Stimulated activated CD4-positive, alpha-beta T cell treated with anti-CD3 and anti-CD28 coated beads, Interleukin-1b, Interleukin-23, amount 100 ng/mL, for 24 hours (primary cell): ENCODE results near the gene ARHGAP31.
"Not testable (repeated sequence)": the region's sequence is repeated elsewhere in the genome, so short reads cannot be mapped to it uniquely, and the experiment has no call there.

Experiments used
- DNase-seq, 4 experiments: peaks; one replicate each; pipeline ENCODE4 v3.0.0-alpha.2; 2020; ENCODE audit warnings: low read depth in 4 of 4, low spot score in 1 of 4

The ARHGAP31 gene, protein sequence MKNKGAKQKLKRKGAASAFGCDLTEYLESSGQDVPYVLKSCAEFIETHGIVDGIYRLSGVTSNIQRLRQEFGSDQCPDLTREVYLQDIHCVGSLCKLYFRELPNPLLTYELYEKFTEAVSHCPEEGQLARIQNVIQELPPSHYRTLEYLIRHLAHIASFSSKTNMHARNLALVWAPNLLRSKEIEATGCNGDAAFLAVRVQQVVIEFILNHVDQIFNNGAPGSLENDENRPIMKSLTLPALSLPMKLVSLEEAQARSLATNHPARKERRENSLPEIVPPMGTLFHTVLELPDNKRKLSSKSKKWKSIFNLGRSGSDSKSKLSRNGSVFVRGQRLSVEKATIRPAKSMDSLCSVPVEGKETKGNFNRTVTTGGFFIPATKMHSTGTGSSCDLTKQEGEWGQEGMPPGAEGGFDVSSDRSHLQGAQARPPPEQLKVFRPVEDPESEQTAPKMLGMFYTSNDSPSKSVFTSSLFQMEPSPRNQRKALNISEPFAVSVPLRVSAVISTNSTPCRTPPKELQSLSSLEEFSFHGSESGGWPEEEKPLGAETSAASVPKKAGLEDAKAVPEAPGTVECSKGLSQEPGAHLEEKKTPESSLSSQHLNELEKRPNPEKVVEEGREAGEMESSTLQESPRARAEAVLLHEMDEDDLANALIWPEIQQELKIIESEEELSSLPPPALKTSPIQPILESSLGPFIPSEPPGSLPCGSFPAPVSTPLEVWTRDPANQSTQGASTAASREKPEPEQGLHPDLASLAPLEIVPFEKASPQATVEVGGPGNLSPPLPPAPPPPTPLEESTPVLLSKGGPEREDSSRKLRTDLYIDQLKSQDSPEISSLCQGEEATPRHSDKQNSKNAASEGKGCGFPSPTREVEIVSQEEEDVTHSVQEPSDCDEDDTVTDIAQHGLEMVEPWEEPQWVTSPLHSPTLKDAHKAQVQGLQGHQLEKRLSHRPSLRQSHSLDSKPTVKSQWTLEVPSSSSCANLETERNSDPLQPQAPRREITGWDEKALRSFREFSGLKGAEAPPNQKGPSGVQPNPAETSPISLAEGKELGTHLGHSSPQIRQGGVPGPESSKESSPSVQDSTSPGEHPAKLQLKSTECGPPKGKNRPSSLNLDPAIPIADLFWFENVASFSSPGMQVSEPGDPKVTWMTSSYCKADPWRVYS (N-terminal part only)

DNA sequence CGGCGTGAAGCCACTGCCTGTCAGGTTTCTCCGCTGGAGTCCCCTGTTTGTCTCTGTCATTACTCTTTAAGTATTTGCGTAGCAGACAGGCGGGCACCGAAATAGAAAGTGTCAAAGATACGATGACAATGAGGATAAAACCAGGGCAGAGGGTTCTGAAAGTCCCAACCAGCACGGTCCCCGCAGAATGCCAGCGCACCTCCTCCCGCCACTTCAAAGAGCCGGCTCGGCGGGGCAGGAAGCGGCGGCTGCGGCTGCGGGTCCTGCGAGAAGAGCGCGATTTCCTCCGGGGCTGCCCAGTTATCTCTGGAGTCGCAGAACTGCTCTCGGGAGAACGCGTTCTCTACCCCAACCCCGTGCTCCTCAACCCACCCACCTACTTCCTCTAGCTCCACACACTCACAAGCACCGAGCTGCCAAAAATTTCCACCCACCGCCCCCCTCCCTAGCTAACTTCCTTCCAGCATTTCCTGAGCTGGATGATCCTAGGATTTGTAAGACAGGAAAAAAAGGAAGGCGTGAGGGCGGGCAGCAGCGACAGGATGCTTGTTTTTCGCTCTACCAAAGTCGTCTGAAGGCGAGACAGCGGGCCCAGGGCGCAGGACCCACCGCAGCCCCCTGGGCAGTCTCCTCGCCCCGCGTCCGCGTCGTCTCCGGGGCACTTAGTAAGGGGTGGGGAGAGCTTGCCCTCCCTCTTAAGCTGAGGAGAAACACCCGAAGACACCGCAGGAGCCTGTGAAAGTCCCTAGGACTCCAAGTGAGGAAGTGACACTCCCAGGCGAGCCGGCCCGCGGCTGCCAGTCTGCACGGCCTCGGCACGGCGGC, at the start of gene ARHGAP31:
TSS of gene ARHGAP31 (plus strand) at position 513 of the 825 bp plus-strand sequence. CDS start 522 bp downstream, outside the sequence.
- DNase-seq: peak; percentile 43 to 84 (median 63)

DNA sequence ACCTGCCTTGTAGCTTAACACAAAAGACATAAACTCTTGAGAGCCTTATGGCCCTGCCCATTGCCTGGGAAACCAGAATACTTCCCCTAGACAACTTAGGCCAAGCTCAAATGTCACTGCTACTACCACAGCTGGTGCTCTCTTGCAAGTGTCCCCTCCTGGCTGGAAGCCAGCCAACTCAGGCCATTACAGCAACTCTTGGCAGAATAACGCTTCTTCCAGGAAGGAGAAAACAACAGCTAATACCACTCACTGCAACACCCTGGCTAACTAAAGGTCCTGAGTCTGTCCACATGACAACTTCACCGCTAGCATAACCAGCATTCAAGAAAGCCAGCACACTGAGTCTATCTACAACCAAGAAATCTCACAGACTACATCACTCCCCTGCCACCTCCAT, 48.4 kb upstream of the ARHGAP31 start:
- no peak for DNase-seq

DNA sequence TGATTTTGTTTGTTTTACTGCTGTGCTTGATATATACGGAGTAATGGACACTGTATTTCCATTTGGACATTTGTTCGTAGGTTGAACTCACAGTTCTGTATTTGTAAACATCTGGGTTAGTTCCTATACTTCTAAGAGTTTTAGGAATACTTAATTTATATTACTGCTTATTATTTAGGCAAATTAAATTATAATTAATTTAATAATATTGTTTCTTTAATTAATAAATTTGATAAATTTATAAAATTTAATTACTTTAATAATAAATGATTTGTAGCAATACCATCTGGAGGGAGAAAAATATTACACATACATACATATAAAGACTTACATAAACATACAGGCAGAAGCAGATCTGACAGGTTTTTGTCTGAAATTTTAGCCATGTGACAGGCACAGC, 39.0 kb upstream of the ARHGAP31 start:
- DNase-seq: no peak

DNA sequence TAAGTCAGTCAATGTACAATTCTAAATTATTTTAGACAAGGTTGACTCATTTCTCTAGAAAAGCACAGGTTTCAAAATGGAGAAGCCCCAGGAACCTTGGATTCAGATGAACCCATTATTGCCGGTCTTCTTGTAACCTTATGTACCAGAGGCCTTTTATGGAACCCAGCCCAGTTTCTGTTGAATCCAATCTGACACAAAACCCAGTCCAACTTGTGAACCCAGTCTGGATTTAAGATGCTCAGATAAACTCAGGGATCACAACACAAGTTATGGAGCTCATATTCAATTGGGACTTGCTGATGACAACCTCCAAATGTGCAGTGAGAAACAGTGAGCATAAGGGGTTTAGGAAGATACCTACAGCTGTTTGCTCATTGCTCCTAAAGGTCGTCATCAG, 37.1 kb upstream of the ARHGAP31 start:
- DNase-seq: no peak

DNA sequence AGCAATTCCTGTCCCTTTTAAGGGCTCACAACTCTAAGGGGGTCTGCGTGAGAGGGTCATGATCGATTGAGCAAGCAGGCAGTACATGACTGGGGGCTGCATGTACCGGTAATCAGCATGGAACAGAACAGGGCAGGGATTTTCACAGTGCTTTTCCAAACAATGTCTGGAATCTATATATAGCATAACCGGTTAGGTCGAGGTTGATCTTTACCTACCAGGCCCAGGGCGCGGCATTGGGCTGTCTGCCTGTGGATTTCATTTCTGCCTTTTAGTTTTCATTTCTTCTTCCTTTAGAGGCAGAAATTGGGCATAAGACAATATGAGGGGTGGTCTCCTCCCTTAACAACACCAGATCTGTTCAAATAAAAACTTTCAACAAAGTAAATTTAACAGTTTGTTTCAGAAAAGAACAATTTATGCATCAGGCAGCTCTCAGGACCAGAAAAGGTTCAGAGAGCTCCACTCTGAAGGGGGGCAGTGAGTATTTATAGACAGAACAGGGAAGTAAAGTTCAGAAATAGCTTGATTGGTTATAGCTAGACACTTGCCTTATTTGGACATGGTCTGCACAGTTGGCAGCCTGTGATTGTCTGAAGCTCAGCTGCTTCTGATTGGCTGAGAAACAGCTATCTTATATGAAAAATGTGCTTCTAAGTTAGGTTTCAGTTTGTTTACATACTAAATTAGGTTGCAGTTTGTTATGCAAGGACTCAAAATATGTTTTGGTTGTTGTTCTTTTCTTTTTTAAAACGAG, 36.4 kb upstream of the ARHGAP31 start:
- no peak for DNase-seq

DNA sequence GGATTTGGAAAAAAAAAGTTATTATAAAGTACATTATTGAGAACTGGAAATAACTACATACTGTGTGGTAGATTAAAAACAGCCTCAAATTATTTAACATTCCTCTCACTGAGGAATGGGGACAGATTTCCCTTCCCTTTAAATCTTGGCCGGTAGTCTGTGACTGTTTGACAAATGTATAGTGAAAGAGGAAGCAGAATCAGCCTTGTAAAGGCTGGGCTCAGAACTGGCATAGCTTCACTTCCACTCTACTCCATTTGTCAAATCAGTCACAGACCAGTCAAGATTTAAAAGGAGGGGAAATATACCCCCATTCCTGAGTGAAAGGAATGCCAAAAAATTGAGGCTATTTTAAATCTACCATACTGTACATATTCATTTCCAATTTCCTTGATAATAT, 35.3 kb upstream of the ARHGAP31 start:
- DNase-seq: no peak

DNA sequence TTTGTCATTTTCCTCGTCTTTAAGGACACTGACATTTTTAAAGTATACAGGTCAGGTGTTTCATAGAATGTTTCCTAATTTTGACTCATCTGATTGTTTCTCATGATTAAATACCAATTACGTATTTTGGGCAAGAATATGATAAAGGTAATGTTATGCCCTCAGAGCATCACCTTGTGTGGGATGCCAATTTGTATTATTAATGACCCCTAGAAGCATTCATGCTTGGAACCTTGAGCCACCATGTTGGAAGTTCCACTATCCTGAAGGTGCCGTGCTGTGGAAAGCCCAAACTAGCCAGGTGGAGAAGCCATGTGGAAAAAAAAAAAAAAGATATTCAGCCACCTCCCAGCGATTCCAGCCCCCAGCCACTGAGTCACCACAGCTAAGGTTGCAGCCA, 34.4 kb upstream of the ARHGAP31 start:
- DNase-seq: no peak

DNA sequence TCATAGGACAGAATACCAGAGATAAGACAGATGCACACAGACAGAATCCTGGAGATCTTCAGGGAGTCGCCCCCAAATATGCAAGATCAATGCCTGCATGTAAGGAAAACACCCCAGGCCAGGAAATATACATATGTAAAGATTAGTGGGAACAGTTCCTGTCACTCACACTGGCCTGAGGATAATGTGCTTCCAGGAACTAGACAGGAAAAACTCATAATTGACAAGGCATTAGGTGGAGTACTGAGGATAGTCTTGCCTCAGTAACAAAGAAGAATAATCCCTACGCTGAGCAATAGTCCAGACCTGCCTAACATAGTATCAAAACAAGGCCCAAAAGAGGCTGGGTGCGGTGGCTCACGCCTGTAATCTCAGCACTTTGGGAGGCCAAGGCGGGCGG, 33.1 kb upstream of the ARHGAP31 start:
- no peak for DNase-seq

DNA sequence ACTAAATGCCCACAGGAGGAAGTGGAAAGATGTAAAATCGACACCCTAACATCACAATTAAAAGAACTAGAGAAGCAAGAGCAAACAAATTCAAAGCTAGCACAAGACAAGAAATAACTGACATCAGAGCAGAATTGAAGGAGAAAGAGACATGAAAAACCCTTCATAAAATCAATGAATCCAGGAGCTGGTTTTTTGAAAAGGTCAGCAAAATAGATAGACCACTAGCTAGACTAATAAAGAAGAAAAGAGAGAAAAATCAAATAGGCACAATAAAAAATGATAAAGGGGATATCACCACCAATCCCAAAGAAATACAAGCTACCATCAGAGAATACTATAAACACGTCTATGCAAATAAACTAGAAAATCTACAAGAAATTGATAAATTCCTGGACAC, 24.0 kb upstream of the ARHGAP31 start:
- DNase-seq: not testable (repeated sequence)

DNA sequence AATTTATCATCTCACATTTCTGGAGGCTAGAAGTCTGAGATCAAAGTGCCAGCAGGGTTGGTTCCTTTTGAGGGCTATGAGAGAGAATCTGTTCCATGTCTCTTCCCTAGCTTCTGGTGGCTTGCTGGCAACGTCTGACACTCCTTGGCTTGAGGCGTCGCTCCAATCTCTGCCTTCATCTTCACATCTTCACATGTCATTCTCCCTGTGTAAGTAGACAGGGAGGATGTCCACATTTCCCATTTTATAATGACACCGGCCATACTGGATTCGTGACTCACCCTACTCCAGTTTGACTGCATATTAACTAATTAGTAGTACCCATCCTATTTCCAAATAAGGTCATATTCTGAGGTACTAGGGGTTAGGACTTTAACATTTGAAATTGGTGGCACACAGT, 17.5 kb upstream of the ARHGAP31 start:
- DNase-seq: no peak

DNA sequence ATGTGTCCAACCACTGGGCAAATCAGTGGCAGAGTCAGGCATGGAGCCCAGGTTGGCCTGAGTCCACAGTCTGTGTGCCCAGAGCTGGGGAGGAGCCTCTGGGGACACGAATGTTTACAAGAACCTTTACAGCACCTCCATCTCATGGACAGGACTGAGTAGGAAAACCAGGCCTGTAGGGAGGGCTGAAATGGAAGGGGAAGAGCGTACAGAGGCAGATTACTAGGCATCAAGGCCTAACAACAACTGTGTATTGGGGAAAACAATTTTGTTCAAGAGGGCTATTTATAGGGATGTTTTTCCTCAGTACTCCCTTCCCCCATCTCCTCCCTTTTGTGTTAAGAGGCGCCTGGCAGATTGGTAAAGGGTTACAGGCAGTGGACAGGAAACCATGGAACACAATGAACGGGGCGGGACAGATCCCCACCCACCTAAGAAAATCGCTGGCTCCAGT, 15.1 kb upstream of the ARHGAP31 start:
- DNase-seq: no peak

DNA sequence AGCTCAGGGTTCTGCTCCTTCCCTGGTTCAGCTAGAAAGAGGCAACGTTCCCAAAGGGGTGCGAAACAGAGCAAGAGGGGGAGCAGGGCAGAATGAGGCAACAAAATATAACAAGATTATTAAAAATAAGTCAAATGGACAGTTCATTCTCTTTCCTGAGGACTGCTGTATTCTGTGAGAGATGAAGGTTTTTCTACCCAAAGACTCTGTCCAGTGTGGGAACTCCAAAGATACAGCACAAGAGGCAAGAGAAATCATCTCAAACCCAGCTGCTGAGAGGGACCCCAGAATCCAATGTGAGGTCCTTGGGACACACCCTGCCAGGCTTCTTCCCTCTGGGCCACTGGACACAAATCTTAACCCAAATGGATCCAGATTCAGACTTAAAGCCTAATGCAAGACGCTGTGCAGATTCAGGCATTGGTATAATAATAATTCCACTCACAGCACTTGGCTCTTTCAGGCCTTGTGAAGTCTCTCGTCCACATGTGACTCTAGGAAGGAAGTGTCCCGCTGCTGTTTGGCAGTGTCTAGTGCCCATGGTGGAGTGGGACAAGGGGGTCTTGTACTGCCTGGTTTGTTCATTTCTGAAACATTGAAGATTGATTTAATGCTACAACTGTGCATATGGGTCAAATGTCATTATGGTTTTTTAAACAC, 14.5 kb upstream of the ARHGAP31 start:
- no peak for DNase-seq

DNA sequence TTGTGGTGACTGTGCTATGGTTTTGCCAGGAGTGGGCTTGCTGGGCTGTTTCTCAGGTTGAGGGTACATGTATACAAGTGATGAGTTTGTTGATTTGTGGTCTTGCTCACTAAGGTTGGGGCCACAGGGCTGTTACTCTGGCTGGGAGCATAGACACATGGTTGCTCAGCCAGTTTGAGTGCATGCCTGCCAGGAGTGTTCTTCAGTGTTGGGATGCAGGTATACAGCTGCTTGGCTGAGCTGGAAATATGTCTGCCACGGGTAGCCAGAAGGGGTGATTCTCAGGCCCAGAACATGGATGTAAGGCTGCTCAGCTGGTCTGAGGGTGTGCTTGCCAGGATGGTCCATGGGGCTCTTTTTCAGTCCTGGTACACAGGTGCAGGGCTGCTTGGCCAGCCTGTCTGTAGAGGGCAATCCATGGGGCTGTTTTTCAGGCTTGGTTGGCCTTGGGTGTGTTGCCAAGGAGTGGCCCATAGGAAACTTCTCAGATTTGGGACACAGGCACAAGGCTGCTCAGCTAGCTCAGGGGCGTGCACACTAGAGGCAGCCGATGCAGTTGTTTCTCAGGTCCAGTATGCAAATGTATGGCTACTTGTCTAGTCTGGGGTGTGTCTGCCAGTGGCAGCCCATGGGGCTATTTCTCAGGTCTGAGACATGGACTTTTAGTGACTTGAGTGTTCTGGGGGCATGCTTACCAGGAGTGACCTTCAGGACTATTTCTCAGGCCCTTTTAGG, 5.3 kb upstream of the ARHGAP31 start:
- DNase-seq: no peak

DNA sequence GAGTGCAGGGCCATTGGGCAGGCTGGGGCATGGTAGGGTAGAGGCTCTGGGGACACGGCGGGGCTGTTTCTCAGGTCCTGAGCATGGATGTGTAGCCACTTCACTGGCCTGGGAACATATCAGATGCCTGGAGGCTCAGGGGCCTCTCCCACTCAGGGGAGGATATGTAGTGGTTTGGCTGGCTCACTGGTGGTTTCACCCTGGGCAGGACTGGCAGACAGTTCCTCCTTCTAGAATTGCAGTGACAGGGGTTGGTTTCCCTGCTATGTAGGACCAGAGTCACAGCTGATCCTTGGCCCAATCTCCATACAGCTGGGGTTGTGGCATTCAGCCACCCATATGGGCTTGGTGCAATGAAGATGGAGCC, 4.8 kb upstream of the ARHGAP31 start:
- DNase-seq: no peak

DNA sequence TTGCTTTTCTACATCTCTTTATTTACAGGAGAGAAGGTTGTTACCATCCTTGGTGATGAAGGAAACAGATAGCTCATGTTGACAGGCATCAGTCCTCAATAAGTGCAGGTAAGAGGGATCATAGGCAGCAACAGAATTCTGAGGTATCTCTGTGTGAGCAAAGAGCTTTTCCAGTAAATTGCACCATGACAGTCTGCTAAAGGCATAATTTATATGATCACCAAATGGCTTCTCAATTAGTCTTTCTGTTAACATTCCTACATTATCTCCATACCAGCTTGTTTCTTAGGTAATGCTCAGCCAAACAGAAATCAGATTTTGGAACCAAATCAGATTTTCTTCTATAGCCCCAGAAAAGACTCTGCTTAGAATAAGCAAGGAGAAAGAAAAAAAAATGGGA, 3.6 kb upstream of the ARHGAP31 start:
- no peak for DNase-seq

DNA sequence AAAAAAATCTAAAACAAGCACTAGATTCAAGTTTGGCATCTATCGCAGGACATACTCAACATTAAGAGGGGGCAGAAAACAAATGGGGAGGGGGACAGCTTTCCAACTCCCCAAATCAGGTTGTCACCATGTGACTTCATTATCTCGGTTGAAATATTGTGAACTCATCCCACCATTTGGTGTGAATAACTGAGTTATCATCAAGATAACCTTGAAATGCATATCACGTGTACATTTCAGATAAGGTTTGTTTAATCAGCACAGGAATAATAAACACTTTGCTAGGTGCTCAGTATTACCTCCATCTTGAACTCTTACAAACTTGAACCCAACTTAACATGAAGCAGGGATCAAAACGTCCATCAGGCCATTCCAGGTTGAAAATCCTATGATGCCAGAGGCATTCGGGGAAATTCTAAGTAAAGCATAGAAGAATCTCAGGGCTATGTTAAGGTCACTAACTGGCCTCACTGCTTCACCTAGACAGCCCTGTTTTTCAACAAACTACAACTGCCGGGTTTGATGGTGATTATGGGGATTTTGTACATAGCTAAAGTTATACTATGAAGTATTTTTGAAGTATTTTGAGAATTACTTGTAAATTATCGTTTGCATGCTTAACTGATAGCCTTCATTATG, 3.0 kb upstream of the ARHGAP31 start:
- DNase-seq: no peak

DNA sequence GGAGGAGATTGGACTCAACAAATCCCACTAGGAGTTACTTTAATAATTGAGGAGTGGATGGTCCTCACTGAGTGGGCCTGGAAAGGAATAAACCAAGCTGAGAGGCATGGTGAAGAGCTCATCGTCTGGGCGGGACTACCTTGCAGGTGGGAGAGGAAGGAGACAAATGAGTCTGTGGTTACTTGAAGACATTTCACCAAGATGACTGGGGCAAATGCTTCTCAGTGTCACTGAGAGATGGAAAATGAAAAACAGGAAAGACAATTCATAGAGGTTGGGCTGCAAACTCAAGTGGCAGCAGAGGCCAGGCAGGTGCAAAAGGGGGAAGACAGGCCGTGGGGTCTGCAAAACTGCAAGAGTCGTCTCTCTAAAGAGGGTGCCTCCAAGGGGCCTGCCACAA, 1.5 kb upstream of the ARHGAP31 start:
- DNase-seq: no peak

DNA sequence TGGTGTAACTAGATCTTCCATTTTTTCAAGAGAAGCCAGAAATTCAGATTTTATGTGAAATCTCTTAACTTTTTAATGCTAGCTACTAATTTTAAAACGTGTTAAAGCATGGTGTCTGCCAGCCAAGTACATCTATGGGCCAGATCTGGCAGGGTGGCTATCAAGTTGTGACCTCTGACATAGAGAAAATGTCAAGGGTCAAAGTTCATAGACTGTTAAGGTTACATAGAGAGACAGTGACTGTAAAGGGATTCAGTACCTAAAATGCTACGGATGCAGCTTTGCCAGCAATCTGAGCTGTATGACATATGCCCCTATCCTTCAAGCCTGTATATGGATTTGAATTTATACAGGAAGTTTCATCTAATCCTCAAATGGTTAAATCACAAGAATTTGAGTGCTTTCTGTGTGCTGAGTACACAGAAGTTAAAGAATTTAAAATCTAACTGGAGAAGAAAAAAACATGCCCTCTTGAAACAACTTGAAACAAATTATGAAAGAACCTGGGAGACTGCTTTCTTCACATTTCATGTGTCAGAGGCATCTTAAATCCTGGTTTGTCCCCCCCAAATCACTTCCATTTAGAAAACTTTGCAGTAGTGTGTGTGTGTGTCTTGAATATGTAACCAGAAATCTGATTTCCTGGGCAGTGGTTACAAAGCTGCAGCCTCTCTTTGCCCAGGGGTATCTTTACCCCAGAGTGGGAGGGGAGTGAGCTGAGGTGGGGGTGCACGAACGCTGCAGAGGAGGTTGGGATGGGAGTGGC, 895 bp upstream of the ARHGAP31 start:
- DNase-seq: no peak
